HK-2 (cell line): Measurements from ENCODE around the gene CDC14A.
"Not testable (repeated sequence)": the region's sequence is repeated elsewhere in the genome, so short reads cannot be mapped to it uniquely, and the experiment has no call there.

Experiments used
- DNase-seq: peaks from one replicate; pipeline ENCODE4 v3.0.0-alpha.2; 2018; ENCODE audit not compliant: unreplicated experiment

CDC14A gene

GRCh38 chr1:100404821-100405220 is 52.5 kb downstream of the CDC14A start:
- no peak for DNase-seq

DNA sequence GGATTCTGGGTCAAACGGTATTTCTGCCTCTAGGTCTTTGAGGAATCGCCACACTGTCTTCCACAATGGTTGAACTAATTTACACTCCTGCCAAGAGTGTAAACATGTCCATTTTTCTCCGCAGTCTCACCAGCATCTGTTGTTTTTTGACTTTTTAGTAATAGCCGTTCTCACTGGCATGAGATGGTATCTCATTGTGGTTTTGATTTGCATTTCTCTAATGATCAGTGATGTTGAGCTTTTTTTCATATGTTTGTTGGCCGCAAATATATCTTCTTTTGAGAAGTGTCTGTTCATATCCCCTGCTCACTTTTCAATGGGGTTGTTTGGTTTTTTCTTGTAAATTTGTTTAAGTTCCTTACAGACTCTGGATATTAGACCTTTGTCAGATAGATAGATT is 53.6 kb downstream of the CDC14A start:
- DNase-seq: not testable (repeated sequence)

- not testable (repeated sequence) for DNase-seq
Measured at GRCh38 chr1:100407390-100407789, 55.1 kb downstream of the CDC14A start.

- DNase-seq: no peak
Measured at GRCh38 chr1:100411019-100411418, 58.7 kb downstream of the CDC14A start.

GRCh38 chr1:100411574-100411973 is 59.3 kb downstream of the CDC14A start:
- DNase-seq: no peak

DNA sequence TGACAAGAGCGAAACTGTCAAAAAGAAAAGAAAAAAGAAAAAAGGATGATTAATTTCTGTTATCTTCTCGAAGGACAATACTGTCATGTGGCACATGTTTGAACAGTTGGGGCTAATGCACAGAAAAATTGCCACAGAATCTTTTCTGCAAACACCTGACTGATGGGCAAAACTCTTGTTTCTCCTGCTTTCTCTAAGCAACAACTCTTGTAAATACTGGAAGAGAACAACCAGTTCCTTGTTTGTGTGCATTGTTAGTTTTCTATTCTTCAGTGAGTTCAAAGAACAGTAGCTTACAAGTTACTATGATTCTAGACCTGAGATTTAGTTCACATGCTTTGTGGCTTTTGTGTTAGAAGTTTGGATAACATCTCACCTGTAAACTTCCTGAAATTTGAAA is 60.7 kb downstream of the CDC14A start:
- no peak for DNase-seq

DNA sequence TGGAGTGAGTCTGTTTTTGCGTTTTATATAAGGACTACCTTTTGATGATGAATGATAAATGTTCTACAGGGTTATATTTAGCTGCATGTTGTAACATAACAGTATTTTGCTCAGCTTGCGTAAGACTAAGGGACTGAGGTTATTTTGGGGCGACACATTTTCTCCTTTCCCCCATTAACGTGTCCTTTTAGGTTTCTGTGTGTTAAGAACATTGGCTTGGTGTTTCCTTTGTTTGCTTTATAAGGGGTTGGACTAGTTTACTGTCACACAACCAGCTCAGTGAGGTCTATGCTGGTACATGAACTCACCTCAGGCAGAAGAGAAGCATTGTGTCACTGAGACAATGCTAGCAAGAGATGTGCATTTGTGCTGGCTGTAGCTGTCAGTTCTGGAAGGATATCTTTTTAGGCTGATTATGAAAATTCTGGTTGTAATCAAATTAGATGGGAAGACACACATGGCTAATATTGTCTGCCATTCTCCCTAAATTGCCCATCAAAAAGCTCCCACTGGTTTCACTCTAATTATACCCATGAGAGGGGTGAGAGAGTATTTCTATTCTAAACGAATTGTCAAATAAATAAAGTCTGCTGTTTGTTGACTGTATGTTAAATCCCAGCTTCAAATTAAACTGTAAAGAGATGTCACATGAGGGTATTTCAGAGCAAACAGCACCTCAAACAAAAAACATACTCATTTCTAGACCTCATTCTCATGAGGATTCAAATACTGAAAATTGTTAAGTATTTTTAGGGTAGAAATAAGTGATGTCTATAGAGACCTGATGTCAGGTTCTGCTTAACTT is 62.6 kb downstream of the CDC14A start:
- no peak for DNase-seq

GRCh38 chr1:100415498-100415778 is 63.1 kb downstream of the CDC14A start:
- no peak for DNase-seq

DNA sequence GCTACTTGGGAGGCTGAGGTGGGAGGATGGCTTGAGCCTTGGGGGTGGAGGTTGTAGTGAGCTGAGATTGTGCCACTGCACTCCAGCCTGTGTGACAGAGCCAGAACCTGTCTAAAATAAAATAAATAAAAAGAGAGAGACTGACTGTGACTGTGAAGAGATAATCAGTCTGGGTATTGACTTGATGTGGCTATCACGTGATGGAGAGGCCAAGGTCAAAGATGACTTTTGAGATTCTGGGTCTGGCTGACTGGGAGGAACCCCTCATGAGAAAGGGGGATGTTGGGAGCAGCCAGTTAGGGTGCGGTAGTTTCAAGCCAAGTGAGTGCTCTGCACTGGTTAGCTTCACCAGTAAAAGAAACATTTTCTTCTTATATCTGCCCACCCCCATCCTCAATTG is 66.8 kb downstream of the CDC14A start:
- no peak for DNase-seq

DNA sequence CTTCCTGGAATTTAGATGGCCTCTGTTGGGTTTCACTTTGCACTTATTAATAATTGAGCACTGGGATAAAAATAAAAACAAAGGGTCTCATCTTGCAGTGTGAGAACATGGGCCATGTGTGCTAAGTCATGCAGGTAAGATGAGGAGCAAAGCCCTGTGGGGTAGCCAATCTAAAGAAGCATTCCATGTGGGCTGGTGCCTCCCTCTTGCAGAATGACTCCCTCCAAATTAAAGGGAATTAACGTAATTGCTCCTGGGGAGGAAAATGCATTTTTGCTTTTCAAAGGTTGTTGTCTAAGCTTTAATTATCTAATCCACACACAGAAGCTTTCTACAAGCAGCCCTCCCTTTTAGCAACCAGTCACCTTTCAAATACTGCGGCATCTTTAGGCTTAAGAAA is 69.8 kb downstream of the CDC14A start:
- DNase-seq: no peak

DNA sequence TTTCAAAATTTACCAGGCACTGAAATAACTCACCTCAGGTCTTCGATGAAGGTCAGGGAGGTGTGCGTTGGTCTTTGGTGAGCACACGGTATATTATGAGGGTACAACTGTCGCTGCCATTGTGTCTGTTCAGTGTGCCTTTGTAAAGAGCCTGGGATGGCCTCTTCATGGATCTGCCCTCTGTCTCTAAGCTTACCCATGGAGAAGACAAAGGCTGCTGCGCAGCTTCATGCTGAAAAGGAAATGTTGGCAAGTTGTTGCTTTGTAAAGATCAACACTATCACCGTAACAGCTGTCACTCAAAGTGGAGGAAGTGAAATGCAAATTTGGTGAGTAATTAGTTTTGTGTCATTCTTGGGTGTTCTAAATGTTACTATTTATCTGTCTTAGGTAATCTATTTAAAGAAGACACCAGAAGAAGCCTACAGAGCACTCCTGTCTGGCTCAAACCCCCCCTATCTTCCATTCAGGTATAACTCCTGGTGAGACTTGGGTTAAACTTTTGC is 71.6 kb downstream of the CDC14A start:
- no peak for DNase-seq

DNA sequence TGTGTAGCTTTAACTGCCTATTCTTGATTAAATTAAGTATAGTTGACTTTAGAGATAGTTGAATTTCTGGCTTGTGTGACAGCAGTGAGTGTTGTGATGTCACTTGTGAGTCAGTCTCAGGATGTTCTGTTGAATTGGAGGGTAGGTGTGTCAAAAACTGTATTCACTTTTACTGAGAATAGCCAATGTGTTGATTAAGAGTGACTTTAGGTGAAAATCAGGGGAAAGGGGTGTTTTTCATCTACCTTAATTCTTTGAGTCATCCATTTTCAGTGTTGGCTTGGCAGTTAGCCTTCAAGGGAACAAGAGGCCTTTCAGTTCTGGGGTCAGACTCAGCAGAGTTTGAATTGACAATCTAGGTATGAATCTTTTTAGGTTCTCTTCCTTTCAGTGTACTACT is 75.9 kb downstream of the CDC14A start:
- no peak for DNase-seq

DNA sequence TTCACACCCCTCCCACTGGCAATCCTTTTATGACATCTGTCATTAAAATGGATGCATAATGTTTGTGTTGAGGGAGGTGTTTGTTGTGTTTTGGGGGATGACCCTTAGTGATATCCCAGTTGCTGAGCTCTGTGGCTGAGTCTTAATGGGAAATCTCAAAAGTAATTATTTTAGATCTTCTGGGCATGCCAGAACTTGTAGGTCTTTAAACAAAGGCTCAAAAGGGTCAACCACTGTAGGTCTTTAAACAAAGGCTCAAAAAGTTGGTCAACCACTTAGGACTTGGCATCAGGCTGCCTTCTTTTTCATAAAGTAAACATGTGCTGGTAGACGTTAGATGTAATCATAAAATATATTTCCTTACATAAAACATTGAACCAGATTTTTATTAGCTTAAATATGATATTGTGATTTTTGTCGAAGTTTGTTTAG is 78.0 kb downstream of the CDC14A start:
- no peak for DNase-seq

- DNase-seq: no peak
Measured at GRCh38 chr1:100431954-100432353, 79.6 kb downstream of the CDC14A start.

DNA sequence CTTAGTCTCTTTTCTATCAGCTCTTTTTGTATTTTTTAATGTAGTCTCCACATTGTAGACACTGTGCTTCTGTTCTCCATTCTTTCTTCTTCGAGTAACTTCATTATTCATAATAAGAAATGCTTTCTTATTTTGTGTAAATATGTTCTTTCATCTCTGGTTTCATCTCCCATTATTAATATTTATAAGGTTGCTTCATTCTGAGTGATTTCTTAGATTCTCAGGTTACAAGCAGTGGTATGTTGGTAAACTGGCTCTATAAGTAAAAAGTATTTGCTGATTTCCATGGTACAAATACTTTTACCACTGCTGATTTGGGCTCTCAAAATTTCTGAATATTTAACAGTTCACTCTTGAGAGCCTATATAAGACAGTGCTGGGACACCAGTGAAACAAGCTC is 81.3 kb downstream of the CDC14A start:
- no peak for DNase-seq

DNA sequence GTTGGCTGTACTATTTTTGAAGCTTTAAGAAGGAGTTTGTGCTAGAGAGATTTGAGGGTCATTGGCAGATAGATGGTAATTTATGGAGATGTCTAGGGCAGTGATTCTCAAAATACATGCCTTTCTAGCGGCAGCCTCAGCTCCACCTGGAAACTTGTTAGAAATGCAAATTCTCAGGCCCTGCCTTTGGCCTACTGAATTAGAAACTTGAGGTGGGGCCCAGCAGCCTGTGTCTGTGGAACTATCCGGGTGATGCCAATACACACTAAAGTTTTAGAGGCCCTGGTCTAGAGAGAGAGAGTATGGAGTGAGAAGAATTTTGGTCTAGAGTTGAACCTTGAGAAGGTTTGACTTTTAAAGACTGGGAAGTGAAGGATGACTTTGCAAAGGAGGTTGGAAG is 82.5 kb downstream of the CDC14A start:
- no peak for DNase-seq

- no peak for DNase-seq
Measured at GRCh38 chr1:100438375-100438774, 86.1 kb downstream of the CDC14A start.

- DNase-seq: no peak
Measured at GRCh38 chr1:100438789-100439188, 86.5 kb downstream of the CDC14A start.

GRCh38 chr1:100440075-100440809 is 87.9 kb downstream of the CDC14A start:
- no peak for DNase-seq

DNA sequence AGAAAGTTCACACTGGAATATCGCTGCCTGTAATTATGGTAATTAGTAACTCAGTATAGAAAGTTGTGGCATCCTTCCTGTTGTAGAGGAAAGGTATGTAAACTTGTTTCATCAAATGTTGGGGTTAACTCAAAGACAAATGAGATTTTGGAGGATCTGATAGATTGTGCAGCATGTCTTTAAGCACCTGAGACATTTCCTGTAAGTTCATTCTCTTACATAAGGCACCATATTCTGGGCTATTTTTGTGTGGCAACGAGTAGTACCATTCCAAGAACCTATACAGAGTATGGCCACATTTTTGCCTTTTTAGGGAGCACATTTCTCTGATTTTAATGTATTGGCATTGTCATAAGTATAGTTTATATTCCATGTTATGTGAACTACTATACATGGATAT is 88.8 kb downstream of the CDC14A start:
- no peak for DNase-seq

DNA sequence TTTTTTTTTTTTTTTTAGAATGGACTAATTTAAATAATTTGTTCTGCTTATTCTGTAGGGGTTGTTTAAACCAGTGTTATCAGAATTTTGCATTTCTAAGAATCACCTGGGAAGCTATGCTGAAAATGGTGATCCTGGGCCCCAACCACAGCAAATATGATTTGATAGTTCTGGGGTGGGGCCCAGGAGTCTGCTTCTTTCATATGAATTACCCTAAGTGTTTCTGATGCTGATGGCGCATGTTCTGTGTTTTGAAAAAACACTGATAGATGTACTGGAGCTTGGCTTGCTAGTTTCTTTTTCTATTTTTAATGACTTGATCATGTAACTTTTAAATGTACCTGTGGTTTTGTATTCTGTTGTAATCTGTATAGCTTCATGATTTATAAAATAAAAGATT is 89.3 kb downstream of the CDC14A start:
- no peak for DNase-seq

DNA sequence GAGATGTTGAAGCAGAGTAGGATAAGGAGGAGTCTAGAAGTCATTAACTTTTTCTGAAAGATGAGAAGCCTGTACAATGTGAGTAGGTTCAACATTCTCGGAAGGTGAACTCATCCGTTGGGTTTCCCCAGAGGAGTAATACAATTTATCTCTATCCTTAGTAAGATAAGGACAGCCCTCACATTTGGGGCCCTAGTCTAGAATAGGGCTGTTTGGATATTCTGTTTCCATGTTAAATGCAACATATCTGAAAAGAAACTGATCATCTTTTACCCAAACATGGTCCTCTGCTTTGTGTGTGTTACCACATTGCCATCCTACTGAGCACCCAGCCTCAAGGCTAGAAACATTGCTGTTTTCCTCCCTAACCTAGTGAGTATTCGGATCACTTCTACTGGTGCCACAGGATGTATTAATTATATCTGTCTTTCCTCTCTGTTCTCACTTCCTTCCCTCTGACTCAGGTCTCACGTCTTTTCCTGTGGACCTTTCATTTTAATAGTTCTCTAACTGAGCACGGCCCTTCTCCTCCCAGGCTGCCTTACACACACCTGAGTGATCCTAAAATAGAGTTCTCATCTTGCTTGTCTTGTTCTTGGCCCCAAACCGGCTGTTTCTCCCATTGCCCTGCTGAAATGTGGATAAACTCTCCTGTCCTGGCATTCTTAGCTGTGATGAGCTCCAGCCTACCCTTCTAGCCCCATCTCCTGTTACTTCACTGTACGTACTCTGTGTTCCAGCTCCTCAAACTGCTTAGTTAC is 91.7 kb downstream of the CDC14A start:
- peak; percentile 16 for DNase-seq

GRCh38 chr1:100445565-100445964 is 93.3 kb downstream of the CDC14A start:
- no peak for DNase-seq
